8988T (cell line): ENCODE results near the gene SMG1.
"Not testable (repeated sequence)": the region's sequence is repeated elsewhere in the genome, so short reads cannot be mapped to it uniquely, and the experiment has no call there.

Source experiments
- DNase-seq: peaks from one replicate; pipeline ENCODE4 v3.0.0; 2011

SMG1 gene

DNA sequence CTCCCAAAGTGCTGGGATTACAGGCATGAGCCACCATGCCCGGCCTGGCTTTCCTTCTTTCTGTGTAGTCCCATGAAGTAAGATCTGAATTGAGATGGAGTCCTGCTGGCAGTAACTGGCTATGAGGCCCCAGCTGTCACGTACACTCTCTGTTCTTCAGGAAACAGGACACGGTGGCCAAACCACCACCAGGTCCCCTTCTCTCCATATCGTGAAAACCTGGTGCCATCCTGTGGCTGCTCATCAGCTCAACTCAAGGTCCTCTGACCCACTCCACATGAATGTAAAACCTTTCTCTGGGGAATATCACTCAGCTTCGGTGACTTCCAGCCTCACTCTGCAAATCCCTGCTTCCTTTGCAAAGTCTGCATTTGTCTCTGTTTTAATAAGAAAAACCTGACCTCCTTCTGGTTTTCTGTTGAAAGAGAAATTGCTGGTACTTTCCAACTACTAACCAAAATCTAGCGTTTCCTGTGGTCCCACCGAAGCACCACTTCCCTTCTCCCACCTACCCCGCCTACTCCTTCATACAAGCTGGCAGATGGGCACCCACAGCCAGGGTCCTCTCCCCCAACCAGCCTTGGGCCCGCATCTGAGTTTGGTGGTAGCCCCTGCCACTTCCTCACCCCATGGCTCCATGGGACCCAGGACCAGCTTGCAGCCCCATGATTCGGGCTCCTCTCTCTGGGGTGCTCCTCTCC is 168.1 kb downstream of the SMG1 start:
- not testable (repeated sequence) for DNase-seq

DNA sequence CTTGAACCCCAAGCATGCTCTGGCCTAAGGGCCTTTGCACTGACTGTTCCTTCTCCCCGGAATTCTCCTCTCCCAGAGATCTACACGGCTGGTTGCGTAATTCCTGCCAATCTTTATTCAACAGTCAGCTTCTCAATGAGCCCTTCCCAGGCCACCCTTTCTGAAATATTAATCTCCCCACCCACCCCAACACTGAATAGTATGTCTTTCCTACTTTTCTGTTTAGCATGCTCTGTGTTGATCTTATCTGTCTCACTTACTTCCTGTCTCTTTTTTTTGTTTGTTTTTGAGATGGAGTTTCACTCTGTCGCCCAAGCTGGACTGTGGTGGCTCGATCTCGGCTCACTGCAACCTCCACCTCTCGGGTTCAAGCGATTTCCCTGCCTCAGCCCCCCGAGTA is 169.6 kb downstream of the SMG1 start:
- not testable (repeated sequence) for DNase-seq
